ENCODE results near the gene SEMA6A. TPM values are rescaled to one million over a fixed set of nuclear protein-coding genes. Genes with fewer than 3 reads are reported as not detected.
"Not testable (repeated sequence)": the region's sequence is repeated elsewhere in the genome, so short reads cannot be mapped to it uniquely, and the experiment has no call there.

Gene SEMA6A
- total RNA-seq, 1 donor from 2014 or later = 7.9 TPM

DNA sequence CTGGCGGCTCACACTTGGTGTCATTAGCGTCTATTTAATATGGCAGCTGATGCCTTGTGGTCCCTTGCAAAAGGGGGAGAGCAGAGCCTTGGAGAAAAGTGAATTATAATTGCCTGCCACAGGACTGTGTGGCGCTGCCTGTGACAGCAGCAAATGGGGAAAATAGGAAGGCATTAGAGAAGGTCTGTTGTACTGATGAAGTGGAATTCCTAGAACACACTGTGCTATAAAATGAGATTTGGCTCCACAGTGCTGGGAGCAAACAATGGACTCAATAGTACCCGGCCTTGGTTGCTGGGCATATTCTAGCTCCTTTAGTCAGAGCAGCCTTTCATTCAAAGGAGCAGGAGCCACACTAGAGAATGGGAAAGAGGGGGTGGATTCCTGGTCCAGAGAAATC is 21.3 kb downstream of the SEMA6A start:
- DNase-seq (ENCODE audit: low spot score) (no peak), ATAC-seq (no peak)

DNA sequence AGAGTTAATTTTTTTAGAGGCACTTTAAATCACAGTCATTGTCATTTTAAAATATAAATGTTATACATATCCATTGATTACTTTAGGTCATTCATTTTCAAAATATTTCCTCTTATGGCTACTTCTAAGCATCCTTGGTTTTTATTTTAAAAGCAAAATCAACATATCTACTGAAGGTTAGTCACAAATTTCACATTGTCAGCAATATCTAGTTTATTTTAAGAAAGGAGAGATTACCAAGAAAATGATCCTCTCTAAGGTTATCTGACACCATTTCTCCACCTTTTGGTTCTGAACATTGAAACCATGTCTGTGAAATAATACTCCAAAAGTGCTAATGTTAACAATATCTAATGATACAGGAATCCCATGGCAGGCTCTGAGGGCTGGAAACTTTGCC is 24.5 kb downstream of the SEMA6A start:
- DNase-seq (ENCODE audit: low spot score) = no peak
- no peak for ATAC-seq

DNA sequence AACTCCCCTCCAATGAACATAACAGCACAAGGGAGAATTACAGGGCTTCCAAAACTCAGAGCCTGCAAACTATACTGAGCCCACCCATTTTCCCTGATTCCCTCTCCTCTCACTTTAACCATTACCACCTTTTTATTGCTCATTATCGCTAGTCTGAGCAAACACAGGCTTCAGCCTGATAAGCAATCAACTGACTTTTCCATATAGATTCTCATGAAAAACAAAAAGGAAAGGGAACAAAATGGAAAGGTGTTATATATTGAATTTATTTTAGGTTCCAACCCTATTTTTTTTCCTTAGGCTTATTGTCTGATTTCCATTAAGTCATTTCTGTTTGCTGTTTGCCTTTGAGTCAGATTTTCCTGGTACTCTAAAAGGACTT is 27.9 kb downstream of the SEMA6A start:
- no peak for DNase-seq (ENCODE audit: low spot score)
- no peak for ATAC-seq

DNA sequence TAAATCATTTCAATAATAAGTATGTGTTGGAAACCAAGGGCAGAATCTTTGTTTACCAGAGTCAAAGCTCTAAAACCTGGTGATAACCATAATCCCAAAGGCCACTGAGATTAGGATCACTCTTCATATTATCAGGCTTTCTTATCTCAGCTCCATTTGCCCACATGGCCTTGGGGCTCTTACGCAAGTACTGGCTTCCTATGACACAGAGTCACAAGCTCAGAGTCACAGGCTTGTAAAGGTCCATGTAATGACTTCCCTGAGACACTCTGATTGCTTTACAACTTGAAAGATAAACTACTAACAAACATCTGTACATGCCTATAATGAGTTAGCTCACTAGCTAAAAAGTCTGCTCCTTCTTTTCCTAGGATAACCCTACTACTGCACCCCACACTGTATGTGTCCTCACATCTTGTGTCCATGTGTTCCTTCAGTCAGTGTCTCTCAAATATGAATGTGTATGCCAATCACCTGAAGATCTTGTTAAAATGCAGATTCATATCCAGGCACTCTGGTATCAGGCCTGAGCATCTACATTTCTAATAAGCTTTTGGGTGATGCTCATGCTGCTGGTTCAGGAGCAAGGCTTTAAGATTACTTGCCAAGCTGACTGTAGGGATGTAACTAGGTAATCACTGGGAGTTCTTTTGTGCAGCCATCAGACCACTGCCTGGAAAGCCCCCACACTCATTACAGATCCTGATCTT is 28.4 kb downstream of the SEMA6A start:
- no peak for DNase-seq (ENCODE audit: low spot score)

DNA sequence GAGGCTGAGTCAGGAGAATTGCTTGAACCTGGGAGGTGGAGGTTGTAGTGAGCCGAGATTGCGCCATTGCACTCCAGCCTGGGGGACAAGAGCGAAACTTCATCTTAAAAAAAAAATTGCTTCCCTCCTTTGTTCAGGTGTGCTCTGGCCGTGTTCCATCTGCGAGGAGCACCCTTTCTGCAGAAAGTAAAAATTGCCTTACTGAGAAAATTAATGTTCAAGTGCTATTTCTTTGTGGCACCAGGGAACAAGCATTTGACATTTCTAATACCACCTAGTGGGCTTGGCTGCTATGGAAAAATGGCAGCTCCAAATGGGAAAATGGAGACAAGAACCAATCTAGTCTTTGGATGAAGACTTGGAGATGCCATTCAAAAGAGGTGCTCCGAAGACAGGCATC is 29.2 kb downstream of the SEMA6A start:
- DNase-seq (ENCODE audit: low spot score); ATAC-seq: not testable (repeated sequence)

More for the DNA sequence above, 28.4 kb downstream of the SEMA6A start:
- no peak for ATAC-seq

DNA sequence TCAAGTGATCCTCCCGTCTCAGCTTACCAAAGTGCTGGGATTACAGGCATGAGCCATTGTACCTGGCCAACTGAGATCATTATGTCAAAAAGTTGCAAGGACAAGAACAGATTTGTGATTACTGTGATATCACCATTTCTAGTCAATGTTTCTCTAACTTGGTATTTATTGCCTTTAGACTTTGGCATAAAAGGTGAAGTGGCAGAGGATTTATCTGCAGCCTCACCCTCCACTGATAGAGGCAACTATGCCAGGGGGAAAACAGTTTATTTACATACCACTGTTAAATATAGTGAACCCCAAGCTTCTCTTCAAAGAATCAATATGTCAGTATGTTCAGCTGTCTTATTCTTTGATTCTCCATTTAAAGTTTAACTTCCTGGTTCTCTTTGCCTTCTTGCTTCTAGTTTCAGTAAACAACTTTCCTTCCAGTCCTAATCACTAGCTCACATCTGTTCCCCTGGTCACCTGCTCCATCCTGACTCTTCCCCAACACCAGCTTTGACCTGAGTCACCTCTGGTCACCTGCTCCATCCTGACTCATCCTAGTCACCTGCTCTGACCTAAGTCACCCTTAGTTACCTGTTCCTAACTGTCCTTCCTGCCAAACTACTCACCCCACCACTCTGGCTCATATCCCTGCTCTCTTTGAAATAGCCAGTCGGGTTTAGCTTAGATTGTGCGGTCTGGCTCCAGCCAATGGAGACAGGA is 29.9 kb downstream of the SEMA6A start:
- DNase-seq (ENCODE audit: low spot score) (no peak), ATAC-seq (no peak)

DNA sequence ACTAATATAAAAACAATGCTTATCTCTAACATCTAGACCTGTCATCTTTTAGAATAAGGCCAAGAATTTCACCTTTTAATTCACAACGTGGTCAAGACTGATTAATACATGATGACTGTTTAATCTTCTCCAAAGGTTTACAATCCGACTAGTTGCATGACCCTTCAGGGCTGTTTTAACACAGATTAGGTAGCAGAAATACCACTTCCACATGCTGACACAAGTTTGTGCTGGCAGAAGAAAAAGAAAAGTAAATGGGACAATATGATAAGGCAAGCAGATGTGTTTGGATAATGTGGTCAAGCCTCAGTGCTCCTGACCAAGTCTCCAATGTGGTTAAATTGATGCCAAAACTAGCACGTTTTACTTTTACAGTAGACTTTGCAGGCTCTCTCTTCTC is 31.1 kb downstream of the SEMA6A start:
- ATAC-seq (no peak), DNase-seq (ENCODE audit: low spot score) (no peak)

DNA sequence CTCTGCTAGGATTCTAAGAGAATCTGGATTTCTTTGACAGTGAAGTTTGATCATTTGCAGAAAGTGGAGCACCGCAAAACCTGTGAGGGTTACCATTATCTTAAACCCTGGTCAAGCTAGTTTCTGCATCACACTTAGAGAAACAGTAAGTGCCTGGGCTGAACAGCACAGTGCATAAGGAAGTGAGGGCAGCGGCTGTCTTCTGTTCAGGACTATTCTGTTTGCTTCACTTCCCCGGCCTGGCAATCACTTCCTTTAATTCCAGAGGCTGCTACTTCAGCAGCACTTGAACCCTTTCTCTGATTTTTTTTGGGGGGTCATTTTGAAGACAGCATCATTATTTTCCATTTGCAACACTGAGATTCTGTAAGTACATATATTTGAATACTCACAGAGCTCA is 32.0 kb downstream of the SEMA6A start:
- peak; percentile 40 for ATAC-seq
- DNase-seq (ENCODE audit: low spot score) = no peak

DNA sequence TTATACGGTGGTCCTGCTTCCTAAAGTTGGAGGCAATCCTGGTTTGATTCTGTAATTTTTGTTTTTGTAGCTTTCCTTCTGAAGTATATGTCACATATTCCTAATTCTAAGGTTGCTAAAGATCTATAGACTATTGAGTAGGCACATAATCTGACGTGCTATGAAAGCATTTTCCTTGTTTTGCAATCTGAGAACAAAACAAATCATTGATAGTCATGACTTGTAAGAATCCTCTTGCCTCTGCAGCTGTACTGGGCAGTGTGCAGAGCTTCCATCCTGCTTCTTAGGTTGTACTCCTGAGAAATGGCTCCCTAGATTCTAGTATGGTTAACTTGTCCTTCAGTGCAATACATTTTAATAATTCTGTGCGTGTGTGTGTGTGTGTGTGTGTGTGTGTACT is 35.4 kb downstream of the SEMA6A start:
- ATAC-seq (no peak), DNase-seq (ENCODE audit: low spot score) (no peak)

DNA sequence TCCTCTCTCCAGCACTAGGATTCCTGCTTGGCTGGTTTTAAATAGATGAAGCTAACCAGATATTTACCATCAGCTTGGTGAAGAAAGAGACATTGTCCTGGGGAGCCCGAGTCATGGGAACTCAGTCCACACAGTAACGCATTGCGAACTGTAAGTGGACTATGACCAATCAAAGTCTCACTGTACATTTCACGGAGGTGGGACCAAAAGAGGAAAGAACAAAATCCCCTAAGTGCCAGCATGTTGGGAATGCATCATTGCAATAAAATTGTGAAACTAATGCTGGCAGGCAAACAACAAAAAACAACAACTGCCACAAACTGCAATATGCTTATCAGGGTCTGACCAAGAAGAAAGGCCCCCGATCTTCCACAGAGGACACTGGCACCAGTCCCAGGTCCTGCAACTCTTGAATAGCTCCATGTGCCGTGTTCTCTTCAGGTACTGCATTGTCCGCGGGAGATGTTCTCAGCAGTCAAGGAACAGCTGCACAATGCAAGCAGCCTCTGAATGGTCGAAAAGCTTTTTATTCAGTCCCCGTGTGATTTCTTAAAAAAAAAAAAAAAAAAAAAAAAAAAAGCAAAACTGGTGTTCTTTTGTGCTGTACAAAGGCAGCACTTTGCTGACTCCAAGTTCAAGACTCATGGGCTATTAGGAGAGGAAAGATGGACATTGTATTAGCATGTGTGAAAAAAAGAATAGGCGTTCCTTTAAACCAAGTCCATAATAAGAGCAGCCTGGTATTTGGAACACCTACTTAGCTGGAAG is 38.1 kb downstream of the SEMA6A start:
- no peak for ATAC-seq
- DNase-seq (ENCODE audit: low spot score) = no peak

DNA sequence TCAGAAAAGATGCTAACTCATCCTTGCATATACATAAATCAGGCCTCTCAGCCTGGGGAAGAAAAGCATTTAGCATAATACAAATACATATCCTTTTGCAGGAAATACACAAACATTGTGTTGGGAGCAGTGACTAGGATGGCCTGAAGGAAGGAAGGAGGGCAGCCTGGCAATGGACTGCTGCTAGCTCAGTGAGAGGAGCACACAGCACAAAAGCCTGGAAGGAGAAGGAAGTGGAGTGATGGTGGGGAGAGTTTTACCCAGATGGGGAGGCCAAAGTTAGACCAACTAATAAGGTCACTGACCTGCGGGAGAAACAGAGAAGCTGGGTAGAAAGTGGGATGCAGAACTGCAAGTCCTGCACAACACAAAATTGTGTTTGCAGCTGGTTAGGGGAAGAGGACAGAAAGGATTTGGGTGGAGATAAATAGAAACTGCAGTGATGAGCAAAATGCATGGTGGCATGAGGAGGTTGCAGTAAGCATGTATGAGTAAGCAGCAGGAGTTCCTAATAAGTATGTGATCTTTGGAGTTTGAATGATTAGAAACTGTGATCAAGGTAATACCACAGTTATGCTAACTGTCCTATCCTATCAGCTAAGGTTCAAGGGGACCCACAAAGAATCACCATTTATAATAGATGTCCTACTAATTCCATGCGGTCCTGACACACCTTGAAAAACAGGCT is 39.5 kb downstream of the SEMA6A start:
- ATAC-seq = peak; percentile 52
- DNase-seq (ENCODE audit: low spot score) = no peak

DNA sequence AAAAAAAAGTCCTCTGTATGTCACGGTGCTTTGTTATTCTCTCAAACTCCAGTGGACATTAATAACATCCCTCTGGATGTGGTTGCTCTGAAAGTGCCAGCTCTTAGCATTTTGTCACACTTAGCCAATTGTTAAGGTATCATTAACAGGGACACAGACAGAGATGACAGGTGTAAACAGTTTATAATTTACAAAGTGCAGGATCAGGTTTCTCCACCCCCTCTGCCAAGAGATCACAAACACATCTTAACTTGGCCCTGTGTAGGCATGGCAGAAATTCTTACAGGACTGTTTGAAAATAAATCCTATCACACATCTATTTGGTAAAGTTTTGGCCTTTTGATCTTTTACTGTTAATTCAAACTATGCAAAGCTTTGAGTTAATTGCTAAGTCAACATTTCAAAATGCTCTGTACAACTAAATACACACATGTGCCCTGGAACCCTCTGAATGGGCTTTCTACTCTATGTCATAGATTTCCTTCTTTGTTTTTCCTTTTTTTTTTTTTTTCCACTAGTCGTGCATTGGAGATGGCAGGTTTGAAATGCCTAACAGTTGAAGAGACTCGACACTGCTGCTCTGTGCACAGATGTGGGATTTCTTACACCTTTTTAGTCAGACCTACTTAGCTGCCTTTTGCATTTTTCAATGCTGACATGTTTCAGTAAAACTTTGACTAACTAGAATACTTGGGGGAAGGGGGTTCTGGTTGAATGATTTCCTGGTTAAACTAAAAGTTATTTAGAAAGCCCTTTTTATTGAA is 41.7 kb downstream of the SEMA6A start:
- no peak for DNase-seq (ENCODE audit: low spot score)

DNA sequence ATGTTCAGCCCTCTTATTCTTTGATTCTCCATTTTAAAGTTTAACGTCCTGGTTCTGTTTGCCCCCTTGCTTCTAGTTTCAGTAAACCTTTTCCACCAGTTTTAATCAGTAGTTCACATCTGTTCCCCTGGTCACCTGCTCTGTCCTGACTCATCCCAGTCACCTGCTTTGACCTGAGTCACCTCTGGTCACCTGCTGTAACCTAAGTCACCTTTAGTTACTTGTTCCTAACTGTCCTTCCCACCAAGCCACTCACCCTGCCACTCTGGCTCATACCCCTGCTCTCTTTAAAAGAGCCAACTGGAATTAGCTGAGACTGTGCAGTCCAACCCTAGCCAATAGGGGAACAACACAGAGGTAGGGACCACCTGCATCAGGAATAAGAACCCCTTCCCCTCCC is 43.0 kb downstream of the SEMA6A start:
- ATAC-seq (no peak), DNase-seq (ENCODE audit: low spot score) (no peak)

More for the DNA sequence above, 41.7 kb downstream of the SEMA6A start:
- peak; percentile 31 for ATAC-seq

DNA sequence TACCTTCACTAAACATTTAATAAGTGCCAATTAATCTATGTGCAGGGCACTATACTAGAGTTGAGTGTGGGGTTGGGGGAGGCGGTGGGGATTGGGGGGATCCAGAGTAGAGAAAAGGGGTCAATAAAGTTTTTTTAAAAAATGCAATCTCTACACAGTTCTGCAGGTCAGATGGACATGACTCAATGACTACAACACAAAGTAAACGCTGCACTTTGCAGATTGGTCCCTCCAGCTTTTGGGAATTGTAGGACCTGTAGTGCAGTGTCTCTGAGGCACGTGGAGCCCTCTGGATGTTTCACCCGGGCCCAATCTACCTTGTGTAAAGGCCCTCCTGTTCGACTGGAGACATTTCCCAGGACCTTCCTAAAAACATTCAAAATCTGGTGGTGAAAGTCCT is 43.5 kb downstream of the SEMA6A start:
- DNase-seq (ENCODE audit: low spot score) (no peak), ATAC-seq (no peak)

DNA sequence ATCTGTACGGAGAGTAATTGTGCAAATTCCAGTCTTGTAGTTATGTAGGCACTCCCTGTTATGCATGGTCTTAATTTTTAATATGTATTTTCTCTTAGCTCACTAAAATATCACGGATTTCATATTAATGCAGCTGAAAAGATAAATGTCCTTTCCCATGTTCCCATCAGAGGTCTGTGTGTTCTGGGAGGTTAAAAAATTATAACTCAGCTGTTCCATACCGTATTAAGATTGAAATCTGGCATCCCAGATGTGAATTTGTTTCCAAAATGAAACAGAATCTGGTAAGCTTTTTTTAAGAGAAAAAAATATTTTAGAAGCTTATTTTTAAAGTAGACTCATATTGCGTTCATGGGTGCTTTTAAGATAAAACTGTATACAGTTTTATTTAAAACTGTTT is 44.3 kb downstream of the SEMA6A start:
- ATAC-seq (no peak), DNase-seq (ENCODE audit: low spot score) (no peak)

DNA sequence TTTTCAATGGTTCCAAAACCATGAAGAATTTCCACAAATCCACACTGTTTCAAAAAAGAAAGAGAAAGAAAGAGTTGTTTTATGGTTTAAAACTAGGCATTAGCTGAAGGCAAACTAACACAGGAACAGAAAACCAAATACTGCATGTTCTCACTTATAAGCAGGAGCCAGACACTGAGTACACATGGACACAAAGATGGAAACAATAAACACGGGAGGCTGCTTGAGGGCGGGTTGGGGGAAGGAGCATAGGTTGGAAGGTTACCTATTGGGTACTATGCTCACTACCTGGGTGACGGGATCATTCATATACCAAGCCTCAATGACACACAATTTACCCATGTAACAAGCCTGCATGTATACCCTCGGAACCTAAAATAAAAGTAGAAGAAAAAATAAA is 45.0 kb downstream of the SEMA6A start:
- no peak for ATAC-seq
- no peak for DNase-seq (ENCODE audit: low spot score)

DNA sequence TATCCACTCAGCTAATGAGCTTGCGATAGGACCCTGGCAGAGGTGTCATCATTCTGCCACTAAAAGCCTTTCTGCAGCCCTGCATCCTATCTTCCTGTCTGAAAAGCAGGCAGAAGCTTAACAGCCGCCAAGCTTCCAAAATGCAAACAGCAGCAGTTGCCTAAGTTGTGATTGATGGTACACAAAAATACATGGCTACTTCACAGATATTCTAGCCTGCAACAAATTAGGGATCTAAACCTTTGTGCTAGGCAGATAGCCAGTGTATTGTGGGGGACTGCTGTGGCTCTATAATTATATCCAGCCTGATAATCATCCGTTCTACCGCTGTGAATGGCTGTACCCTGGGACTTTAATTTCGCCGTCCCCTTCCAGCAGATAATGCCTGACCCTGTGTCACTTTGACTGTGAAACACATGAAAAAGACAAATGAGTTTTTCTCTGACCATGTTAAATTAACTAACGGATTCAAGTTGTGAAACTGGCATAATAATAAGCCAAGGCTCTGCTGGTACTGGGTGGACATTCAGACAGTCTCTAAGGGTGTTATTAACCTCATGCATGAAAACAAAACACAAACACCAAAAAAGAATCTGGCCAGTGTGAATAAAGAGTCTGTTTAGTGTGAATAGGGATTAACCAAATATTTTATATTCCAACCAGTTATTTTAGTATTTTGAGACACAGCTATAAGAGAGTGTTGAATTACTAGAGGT is 45.9 kb downstream of the SEMA6A start:
- ATAC-seq (peak; percentile 50), DNase-seq (ENCODE audit: low spot score) (no peak)

DNA sequence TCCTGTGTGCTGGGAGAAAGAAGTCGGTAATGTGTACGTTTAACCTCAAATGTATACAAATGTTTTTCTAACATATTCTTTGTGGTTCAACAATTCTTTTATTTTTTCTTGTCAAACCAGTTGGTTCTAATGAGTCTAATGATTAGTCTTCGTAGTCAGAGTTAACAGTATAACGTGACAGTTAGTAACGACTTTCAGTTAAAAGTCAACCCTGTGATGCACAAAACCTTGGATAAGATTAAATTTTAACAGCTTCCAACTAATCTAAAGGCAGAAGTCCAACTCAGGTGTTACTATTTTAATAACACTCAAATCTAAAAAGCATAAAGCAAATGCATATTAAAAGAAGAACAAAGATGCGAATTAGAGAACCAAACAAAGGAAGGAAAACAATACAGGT is 47.0 kb downstream of the SEMA6A start:
- DNase-seq (ENCODE audit: low spot score) (no peak), ATAC-seq (peak; percentile 54)

DNA sequence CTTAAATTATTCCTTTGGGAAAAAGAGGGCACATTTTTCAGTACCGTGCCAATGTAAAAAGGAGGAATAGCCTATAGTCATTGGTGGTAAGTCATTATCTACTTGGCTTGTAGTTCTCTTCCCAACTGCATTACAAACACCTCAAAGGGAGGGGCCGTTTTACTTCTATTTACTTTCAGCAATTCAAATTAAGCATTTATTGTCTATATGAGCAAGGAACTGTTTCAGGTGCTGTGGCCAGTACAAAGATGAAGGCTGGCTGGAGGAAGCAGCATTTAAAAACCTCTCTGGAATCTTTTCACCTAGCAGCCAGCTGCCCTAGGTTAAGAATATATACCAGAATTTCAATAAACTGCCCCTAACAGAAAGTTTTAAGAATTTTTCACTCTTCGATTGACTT is 48.9 kb downstream of the SEMA6A start:
- DNase-seq (ENCODE audit: low spot score) = no peak

DNA sequence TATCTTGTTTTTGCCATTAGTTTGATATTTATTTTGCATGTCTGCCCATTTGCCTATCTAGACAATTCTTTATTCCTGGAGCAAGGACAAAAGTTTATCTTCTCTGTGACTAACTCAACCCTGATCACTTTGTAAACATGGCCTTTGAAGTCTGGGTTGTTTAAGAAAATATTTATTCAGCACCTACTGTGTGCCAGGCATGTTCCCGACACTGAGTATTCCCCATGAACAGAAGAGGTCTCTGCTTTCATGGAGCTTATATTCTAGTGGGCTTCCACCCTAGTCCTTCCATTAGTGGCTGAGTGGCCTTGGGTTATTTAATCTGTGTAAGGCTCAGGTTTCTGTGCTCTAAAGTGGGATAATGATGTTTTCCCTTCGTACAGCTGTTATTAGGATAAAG is 49.7 kb downstream of the SEMA6A start:
- peak; percentile 61 for ATAC-seq
- no peak for DNase-seq (ENCODE audit: low spot score)

More for the DNA sequence above, 48.9 kb downstream of the SEMA6A start:
- no peak for ATAC-seq

Data from left lobe of liver (tissue), 2 donors.